ENCODE measurements around the gene CSNK2A1. TPM values are rescaled to one million over a fixed set of nuclear protein-coding genes. Genes with fewer than 3 reads are reported as not detected.

Gene CSNK2A1
- total RNA-seq, 1 experiment from 2014 or later, result 205 TPM

DNA sequence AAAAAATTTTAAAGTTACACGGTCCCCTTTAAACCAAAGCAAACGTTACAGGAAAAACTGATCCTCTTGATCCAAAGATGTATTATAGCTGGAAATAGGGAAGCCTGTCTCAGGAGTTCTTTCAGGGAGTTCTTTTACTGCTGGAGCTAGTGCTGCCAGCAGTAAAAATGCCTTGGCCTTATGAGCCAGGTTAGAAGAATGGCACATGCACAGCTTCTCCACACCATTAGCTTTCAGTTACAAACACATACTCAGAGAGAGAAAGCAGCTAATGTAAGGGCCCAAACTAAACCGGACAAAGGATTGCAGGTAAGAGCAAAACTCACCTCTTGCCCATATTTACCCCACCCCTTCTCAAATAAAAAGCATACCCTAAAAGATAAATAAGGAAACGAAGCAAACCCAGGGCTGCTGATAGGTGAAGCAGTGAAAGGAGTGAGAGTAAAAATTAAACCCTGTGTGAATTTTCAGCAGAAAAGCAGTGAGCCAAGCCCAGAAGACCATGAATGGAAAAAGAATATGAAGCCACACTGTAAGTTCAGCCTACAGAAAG, 100.3 kb downstream of the CSNK2A1 start:
- Histone ChIP-seq H3K27me3 (replicated peaks; ENCODE audit: control insufficient read depth, insufficient read depth, low read length) (no peaks in the 10 kb centered on the region), H3K4me3 (ENCODE audit: low read depth, low read length) (no peak overlapping the region), H3K36me3 (ENCODE audit: control insufficient read depth, insufficient read depth, low read length) (peaks cover 8% of the 10 kb centered on the region), H3K9me3 (no peaks in the 10 kb centered on the region), H3K4me1 (no peaks in the 10 kb centered on the region)
- no peak for DNase-seq
- Mint-ChIP-seq H3K36me3 (ENCODE audit: insufficient read depth, unreplicated experiment) (peaks cover 91% of the 10 kb centered on the region), H3K4me1 (ENCODE audit: low read depth, unreplicated experiment) (no peaks in the 10 kb centered on the region), H3K27ac (ENCODE audit: unreplicated experiment) (no peak overlapping the region), H3K4me3 (ENCODE audit: unreplicated experiment) (no peak overlapping the region), H3K27me3 (ENCODE audit: insufficient read depth, unreplicated experiment) (no peaks in the 10 kb centered on the region), H3K9me3 (ENCODE audit: unreplicated experiment) (no peaks in the 10 kb centered on the region)
- intact Hi-C loops (cut with micrococcal nuclease; ENCODE audit: unreplicated experiment), result no loop called here
- BruUV-seq (replicated peaks), result no TSS peak
- CTCF ChIA-PET, result no interaction called here
- TF ChIP-seq, protein P1, sequence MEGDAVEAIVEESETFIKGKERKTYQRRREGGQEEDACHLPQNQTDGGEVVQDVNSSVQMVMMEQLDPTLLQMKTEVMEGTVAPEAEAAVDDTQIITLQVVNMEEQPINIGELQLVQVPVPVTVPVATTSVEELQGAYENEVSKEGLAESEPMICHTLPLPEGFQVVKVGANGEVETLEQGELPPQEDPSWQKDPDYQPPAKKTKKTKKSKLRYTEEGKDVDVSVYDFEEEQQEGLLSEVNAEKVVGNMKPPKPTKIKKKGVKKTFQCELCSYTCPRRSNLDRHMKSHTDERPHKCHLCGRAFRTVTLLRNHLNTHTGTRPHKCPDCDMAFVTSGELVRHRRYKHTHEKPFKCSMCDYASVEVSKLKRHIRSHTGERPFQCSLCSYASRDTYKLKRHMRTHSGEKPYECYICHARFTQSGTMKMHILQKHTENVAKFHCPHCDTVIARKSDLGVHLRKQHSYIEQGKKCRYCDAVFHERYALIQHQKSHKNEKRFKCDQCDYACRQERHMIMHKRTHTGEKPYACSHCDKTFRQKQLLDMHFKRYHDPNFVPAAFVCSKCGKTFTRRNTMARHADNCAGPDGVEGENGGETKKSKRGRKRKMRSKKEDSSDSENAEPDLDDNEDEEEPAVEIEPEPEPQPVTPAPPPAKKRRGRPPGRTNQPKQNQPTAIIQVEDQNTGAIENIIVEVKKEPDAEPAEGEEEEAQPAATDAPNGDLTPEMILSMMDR (IDR thresholded peaks at IDR 0.05; ENCODE audit: insufficient read depth in 1 of 2, low read depth in 1 of 2, low read length in 1 of 2, severe bottlenecking in 1 of 2, unreplicated experiment in 1 of 2), result no peak
- POLR2A ChIA-PET, result no interaction called here

GRCh38 chr20:440636-441035, 103.0 kb downstream of the CSNK2A1 start:
- H3K36me3 ChIP-seq (ENCODE audit: control insufficient read depth, insufficient read depth, low read length), result peaks cover 10% of the 10 kb centered on the region
- H3K36me3 Mint-ChIP-seq (ENCODE audit: insufficient read depth, unreplicated experiment), result peaks cover 85% of the 10 kb centered on the region
- no peaks in the 10 kb centered on the region for H3K27me3 ChIP-seq (replicated peaks; ENCODE audit: control insufficient read depth, insufficient read depth, low read length)
- H3K4me1 ChIP-seq, result no peaks in the 10 kb centered on the region
- no peak for DNase-seq
- no peaks in the 10 kb centered on the region for H3K4me1 Mint-ChIP-seq (ENCODE audit: low read depth, unreplicated experiment)
- H3K4me3 Mint-ChIP-seq (ENCODE audit: unreplicated experiment), result no peak overlapping the region
- no peak overlapping the region for H3K4me3 ChIP-seq (ENCODE audit: low read depth, low read length)
- intact Hi-C loops (cut with micrococcal nuclease; ENCODE audit: unreplicated experiment), result no loop called here
- no peaks in the 10 kb centered on the region for H3K9me3 ChIP-seq
- ChIA-PET POLR2A (no interaction called here), CTCF (interaction anchor here (1.1 kb wide), 1 partner anchor 9 kb away, joined by 4 read pairs; no protein-coding TSS in a partner anchor)
- H3K9me3 Mint-ChIP-seq (ENCODE audit: unreplicated experiment), result no peaks in the 10 kb centered on the region
- BruUV-seq (replicated peaks), result no TSS peak
- H3K27me3 Mint-ChIP-seq (ENCODE audit: insufficient read depth, unreplicated experiment), result no peaks in the 10 kb centered on the region
- TF ChIP-seq, protein P1 (IDR thresholded peaks at IDR 0.05; ENCODE audit: insufficient read depth in 1 of 2, low read depth in 1 of 2, low read length in 1 of 2, severe bottlenecking in 1 of 2, unreplicated experiment in 1 of 2), result no peak
- no peak overlapping the region for H3K27ac Mint-ChIP-seq (ENCODE audit: unreplicated experiment)

DNA sequence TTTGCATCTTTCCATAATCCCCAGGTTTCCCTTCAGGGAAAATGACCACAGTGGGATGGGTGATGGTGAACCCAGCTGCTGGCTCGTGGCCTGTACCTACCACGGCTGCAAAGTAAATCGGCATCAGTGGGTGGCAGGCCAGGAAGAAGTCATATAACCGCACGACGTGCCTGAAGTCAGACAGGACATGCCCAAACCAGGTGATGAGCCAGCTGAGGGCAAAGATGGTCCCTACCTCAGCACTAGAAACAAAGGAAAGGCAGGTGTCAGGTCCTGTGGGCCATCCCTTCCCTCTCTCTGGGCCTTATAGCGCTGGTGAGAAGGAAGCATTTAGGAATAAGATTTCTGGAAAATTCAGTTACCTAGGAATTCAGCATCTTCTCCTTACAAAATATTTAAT, 103.4 kb downstream of the CSNK2A1 start:
- no peak overlapping the region for H3K4me3 Mint-ChIP-seq (ENCODE audit: unreplicated experiment)
- TF ChIP-seq, protein P1 (IDR thresholded peaks at IDR 0.05; ENCODE audit: insufficient read depth in 1 of 2, low read depth in 1 of 2, low read length in 1 of 2, severe bottlenecking in 1 of 2, unreplicated experiment in 1 of 2), result no peak
- H3K36me3 ChIP-seq (ENCODE audit: control insufficient read depth, insufficient read depth, low read length), result peaks cover 10% of the 10 kb centered on the region
- no peaks in the 10 kb centered on the region for H3K4me1 ChIP-seq
- BruUV-seq (replicated peaks), result no TSS peak
- H3K4me3 ChIP-seq (ENCODE audit: low read depth, low read length), result no peak overlapping the region
- POLR2A ChIA-PET, result no interaction called here
- H3K27ac Mint-ChIP-seq (ENCODE audit: unreplicated experiment), result no peak overlapping the region
- H3K36me3 Mint-ChIP-seq (ENCODE audit: insufficient read depth, unreplicated experiment), result peaks cover 87% of the 10 kb centered on the region
- no peak for DNase-seq
- H3K9me3 ChIP-seq, result no peaks in the 10 kb centered on the region
- CTCF ChIA-PET, result interaction anchor here (1.1 kb wide), 1 partner anchor 9 kb away, joined by 4 read pairs; no protein-coding TSS in a partner anchor
- no peaks in the 10 kb centered on the region for H3K27me3 Mint-ChIP-seq (ENCODE audit: insufficient read depth, unreplicated experiment)
- no peaks in the 10 kb centered on the region for H3K9me3 Mint-ChIP-seq (ENCODE audit: unreplicated experiment)
- H3K27me3 ChIP-seq (replicated peaks; ENCODE audit: control insufficient read depth, insufficient read depth, low read length), result no peaks in the 10 kb centered on the region
- H3K4me1 Mint-ChIP-seq (ENCODE audit: low read depth, unreplicated experiment), result no peaks in the 10 kb centered on the region
- intact Hi-C loops (cut with micrococcal nuclease; ENCODE audit: unreplicated experiment), result no loop called here
